GM18873 (cell line): ENCODE data around the gene GRIK5.
"Not testable (repeated sequence)": the region's sequence is repeated elsewhere in the genome, so short reads cannot be mapped to it uniquely, and the experiment has no call there.

Source experiments
- ATAC-seq: cut with Tn5 transposase; IDR thresholded peaks from one replicate; pipeline ENCODE4 v1.9.1; 2021; ENCODE audit warnings: mild to moderate bottlenecking, moderate library complexity, moderate number of reproducible peaks; ENCODE audit not compliant: unreplicated experiment, low FRiP score

Gene GRIK5

DNA sequence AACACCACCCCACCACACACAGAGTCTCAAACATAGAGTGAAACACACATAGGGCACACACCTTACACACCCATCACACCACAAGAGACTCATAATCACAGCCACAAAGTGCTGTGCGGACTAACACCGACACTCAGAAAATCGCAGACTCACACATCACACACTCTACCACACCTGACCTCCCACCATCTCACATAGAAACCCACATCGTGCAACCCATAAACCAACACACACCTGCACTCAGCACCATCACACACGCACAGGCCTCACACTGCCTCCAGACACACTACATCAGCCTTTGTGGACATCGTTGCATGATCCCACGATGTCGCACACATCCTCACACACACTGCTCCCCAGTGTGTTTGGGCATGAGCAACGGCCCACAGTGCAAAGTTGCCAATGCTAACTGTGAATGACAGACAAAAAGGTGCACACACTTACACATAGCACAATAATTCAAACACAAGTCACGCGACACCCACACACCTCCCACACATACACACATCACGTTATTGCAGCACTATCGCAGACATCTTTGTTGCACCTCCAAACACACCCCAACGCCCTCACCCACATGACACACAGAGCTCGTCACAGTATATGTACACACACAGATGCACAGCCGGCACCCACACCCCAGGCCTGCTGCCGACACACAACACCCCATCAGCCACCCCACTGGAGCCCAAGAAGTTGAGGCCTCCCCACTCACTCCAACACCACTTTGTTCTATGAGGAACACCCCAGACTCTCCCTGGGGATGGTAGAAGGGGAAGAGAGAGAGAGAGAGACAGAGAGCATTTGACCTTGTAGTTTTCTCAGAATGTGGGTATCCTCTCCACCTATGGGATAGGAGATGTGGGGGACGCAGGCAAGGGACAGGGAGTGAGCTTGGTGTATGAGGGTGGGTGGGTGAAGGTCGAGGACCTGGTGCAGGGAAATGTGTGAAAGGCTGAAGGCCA is 74.7 kb downstream of the GRIK5 start:
- ATAC-seq = no peak

DNA sequence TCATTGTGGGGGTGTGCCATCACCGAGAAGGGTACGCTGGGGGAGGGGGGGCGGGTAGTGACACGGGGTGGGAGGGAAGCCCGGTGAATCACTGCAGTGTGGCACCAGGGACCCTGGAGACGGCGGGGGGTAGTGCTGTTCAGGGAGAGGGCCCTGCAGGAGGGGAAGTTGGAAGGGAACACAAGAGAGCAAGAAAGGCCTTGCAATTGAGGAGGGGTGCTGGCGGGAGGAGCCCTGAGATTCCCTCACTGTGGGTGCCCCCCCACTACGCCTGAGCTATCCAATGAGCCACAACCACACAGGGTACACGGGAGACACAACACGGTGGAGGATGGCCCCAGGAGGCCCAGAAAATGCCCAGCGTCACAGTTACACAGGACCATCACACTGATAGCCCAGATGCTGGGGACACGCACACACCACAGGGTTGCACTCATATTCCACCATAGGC is 75.5 kb downstream of the GRIK5 start:
- ATAC-seq = no peak

DNA sequence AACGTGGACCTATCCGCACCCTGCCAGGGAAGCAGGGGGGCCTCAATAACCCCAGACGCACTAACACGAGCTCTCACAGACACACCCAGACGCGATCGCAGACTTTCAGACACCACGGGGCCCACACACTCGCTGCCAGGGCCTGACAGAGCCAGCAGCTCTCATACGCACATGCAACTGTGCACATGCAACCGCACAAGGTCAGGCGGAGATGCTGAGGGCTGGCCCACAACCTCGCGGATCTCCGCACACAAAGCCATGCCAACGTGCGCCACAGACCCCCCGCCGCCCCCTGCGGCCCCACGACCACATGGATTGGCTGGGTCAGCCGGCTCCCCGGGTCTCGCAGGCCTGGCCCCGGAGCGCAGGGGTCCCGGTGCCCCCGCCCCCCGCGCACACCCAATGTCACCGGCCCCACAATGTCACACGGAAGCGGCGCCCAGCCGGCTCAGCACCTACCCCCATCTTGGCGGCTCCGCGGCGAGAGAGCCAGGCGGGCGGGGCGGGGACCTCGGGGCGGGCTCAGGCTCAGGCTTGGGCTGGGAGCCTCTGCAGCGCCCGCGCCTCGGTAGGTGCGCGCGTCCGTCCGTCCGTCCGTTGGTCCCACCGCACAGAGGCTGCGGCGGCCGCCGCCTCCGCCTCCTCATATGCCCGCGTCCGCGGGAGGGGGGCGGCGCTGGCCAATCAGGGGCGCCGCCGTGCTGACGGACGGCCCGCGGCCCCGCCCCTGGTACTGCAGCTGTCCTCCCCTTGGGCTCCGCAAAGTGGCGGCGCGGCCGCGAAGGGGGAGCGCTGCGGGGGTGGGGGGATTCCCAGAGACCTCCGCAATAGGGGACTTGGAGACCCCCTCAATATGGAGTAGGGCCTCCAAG is 76.2 kb downstream of the GRIK5 start, which contains the start of gene ATP1A3:
ATP1A3 (minus strand) TSS at position 619 of the 872 bp plus-strand sequence; CDS start at position 465, 154 bp downstream.
- no peak for ATAC-seq

DNA sequence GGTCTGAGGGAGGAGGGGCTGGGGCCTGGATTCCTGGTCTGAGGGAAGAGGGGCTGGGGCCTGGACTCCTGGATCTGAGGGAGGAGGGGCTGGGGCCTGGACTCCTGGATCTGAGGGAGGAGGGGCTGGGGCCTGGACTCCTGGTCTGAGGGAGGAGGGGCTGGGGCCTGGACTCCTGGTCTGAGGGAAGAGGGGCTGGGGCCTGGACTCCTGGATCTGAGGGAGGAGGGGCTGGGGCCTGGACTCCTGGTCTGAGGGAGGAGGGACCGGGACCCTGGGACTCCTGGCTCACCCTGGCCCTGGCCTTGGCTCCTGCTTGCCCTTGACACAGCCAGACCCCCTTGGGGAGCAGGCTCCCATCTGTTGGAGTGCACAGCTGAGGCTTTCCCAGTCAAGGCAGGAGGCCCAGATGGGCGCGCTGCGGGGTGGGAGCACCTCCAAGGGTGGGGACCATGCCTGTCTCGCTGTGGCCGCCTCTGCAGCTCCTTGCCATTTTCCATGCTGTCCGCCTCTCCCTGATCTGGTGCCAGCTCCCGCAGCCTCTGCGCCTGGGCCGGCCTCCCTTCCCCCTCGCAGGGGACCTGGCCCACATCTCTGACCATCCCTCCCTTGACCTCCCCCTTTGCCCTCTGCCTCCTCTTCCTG is 78.0 kb downstream of the GRIK5 start:
- not testable (repeated sequence) for ATAC-seq

DNA sequence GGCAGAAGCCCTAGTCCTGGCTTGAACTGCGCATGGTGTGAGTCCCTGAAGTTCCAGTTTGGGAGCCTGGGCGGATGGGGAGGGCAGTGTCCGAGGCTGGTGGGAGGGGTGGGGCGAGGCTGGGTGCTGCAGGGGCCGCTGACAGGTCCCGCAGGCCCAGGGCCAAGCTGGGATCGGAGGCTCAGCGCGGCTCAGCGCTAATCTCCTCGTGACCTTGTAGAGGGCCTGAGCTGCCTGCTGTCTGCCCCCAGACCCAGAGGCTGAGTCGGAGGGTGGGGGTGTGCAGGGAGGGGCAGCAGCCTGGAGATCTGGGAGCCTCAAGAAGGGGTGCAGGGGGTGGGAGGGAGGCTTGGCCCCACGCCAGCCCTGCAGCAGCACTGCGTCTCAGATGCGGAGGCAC is 79.0 kb downstream of the GRIK5 start:
- ATAC-seq = no peak

DNA sequence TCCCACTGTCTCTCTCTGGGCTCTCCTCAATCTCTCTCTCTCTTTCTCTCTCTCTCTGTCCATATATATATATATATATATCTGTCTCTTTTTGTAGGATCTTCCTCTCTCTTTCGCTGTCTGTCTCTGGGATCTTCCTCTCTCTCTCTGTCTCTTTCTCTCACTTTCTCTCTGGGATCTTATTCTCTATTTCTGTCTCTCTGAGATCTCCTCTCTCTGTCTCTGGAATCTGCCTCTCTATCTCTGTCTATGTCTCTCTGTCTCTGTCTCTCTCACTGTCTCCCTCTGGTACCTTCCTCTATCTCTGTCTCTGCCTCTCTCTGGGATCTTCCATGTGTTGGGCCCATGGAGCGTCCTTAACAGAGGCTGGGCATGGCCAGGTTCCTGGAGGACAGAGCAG is 79.4 kb downstream of the GRIK5 start:
- no peak for ATAC-seq

DNA sequence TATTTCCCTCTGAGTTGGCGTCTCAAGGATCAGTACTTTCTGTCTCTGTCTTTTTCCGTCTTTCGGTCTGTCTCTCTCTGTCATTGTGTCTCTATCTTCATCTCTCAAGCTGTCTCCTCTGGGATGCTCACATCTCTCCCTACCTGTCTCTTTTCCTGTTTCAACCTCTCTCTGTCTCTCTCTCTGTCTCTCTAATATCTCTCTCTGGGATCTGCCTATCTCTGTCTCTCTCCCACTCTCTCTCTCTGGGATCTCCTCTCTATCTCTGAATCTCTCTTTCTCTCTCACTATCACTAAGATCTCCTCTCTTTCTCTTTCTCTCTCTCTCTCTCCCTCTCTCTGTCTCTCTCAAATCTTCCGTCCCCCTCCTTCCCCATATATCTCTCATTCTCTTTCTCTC is 80.0 kb downstream of the GRIK5 start:
- ATAC-seq = no peak

DNA sequence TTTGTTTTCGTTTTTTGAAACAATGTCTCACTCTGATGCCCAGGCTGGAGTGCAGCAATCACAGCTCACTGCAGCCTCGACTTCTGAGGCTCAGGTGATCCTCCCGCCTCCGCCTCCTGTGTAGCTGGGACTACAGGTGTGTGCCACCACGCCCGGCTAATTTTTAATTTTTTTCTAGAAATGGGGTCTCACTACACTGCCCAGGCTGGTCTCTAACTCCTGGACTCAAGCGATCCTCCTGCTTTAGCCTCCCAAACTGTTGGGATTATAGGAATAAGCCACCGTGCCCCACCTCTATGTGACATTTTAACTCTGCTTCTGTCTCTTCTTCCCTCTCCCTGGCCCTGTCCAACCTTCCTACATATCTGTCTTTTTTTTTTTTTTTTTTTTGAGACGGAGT is 81.1 kb downstream of the GRIK5 start:
- ATAC-seq = no peak

DNA sequence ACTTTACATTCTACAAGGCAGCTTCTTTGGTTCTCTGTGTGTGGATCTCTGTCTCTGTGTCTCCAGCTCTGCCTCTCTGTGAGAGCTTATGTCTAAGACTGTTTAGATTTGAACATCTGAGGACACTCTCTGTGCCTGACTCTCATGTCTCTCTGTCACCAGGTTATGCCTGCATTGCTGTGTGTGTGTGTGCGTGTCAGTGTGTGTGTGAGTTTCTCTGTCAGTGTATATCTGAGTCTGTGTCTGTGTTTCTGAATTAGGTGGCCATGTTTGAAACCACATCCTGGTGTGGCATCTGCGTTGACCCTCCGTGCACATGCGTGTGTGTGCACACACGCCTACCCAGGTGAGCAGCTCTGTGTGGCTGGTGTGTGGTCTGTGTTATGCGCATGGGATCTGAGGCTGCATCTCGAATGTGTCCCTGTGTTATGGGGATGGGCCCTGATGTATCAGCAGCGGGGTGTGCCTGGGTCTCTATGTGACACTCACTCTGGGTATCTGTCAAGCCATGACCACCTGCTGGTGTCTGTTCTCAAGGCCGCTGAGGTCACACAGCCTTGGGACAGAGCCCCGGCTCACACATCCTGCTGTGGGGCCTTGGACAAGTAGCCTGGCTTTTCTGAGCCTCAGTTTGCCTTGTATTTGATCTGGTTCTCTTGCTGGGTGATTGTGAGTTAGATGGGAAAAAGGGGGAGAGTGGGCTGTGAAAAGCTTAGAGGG is 82.7 kb downstream of the GRIK5 start:
- ATAC-seq = no peak

DNA sequence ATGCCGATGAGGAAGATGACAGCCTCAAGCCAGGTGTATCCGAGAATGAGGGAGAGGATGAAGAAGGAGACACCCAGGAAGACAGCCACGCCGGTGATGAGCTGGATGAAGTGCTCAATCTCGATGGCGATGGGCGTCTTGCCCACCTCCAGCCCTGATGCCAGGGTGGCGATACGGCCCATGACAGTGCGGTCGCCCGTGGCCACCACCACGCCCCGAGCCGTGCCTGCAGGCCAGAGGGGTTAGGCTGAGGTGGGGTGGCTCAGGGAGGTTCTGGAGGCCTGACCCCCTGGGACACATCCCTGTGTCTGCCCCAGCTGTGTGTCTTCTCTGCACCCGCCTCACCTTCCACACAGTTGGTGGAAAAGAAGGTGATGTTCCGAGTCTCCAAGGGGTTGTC is 85.0 kb downstream of the GRIK5 start:
- no peak for ATAC-seq

DNA sequence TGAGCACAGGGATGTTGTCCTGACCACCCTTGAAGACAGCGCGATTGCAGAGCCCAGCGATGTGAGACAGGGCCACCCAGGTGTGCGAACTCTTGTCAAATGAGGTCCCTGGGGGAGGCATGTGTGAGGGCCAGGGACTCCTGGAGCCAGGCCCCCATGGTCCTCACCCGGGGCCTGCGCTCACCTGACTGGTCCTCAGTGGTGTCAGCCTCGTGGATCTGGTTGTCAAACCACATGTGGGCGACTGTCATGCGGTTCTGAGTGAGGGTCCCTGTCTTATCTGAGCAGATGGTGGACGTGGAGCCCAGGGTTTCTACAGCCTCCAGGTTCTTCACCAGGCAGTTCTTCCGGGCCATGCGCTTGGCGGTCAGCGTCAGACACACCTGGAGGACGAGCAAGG is 88.3 kb downstream of the GRIK5 start:
- ATAC-seq = no peak

DNA sequence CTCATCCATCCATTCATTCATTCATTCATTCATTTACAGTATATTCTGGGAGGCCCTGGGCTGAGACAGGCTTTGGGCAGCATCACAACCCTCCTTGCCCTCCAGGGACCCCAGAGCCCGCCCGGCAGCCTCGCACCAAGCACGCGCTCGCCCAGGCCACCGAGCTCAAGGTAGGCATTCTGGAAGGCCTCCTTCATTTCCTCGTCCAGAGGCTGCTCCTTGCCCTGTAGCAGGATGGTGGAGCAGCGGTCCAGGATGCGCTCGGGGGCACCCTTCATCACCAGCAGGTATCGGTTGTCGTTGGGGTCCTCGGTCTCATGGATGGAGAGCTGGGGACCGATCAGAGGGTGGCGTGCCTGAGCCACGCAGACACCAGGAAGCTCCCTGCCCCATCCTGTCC is 91.5 kb downstream of the GRIK5 start:
- ATAC-seq = no peak

DNA sequence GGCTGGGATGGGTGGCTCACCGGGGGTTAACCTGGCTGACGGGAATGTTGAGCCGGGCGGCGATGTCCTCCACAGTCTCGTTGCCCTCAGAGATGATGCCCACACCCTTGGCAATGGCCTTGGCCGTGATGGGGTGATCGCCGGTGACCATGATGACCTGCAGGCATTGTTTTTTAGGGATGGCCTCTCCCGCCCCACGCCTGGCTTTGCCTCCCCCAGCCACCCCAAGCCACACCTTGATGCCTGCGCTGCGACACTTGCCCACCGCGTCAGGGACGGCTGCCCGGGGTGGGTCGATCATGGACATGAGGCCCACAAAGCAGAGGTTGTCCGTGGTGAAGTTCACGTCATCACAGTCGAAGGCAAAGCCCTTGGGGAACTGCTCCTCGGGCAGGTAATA is 92.1 kb downstream of the GRIK5 start:
- no peak for ATAC-seq

DNA sequence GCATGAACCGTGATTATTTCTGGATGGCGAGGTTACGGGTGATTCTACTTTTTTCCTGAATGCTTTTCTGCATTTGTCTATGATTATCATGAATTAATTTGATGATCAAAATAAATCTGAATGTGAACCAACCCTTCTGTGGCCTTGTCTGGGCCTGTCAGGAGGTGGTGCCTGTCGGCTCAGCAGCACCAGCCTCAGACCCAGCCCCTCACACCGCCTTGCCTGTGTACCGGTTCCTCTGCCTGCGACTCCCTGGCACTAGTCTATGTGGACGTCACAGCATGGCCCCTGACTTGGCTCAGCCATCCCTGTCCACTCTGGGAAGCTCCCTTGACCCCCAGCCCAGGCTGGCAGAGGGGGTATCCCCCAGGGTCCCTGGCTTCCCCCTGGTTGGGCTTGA is 95.4 kb downstream of the GRIK5 start:
- ATAC-seq = no peak

DNA sequence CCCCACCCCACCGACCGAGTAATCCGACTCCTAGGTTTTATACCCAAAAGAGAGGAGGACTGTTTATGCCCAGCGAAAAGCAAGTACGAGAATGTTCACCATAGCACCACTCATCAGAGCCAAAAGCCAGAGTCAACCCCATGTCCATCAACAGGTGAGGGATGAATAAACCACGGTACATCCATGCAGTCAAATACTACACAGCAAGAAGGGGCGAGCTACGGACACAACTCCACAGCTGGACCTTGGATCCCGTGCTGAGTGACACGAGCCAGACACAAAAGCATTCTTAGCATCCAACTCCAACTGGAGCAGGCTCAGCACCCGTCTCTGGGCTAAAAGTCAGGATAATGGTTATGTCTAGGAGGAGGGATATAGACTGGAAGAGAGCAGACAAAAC is 98.6 kb downstream of the GRIK5 start:
- no peak for ATAC-seq

DNA sequence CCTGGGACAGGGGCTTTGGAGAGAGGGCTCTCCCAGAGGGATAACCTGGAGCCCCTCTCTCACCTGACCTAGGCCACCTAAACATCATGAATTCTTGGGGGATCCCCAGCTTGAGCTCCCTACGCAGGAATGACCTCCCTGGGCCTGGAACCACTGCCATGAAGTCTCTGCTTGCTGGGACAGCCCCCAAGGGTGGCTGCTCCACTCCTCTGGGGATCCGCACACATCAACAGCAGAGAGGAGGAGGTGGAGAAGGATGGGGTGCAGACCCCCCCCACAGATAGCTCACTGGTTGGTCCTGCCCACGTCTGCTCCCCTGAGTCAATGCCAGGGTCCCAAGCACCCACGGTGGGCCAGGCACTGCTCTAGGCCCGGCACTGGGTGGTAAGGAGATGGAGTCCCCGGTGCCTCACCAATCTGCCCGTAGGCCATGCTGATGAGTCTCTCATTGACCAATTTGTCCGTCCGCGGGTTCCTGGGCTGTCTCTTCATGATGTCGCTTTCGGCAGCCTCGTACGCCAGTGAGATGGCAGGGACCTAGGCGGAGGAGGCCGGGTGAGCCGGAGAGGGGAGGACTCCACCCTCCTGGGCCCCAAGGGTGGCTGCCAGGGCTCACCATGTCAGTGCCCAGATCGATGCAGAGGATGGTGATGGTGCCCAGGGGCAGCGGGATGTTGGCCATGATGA is 100.1 kb downstream of the GRIK5 start:
- no peak for ATAC-seq

DNA sequence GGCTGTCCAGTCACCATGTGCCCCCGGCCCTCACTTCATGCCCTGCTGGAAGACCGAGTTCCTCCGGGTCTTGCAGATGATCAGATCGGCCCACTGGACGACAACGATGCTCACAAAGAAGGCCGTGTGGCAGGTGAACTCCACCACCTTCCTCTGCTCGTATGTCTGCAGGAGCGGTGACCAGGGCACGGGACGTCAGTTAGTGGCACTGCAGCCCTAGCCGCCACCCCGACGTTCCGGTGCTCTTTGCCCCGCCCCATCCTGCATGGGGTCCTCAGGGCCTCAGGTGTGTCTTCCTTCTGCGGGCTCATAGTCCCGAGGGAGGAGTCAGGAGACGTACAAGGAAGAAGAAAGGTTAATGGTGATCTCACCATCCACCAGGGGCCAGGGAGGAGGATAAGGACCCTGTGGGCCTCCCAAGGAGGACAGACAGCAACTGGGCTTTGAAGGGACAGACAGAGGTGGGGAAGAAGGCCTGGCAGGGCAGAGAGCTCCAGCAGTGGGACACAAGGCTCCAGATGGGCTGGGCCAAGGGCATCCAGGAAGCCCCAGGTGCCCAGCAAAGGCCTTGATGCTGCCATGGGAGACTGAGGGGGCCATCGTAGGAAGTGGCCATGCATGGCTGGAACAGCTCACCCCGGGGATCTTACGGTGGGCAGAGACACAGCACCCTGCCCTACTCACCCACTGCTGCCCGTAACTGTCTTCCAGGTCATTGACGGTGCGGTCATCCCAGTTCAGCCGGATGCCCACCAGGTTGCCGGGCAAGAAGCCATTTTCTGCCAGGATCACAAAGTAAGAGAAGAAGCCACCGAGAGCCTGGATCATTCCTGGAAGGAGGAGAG is 101.0 kb downstream of the GRIK5 start:
- ATAC-seq = no peak

DNA sequence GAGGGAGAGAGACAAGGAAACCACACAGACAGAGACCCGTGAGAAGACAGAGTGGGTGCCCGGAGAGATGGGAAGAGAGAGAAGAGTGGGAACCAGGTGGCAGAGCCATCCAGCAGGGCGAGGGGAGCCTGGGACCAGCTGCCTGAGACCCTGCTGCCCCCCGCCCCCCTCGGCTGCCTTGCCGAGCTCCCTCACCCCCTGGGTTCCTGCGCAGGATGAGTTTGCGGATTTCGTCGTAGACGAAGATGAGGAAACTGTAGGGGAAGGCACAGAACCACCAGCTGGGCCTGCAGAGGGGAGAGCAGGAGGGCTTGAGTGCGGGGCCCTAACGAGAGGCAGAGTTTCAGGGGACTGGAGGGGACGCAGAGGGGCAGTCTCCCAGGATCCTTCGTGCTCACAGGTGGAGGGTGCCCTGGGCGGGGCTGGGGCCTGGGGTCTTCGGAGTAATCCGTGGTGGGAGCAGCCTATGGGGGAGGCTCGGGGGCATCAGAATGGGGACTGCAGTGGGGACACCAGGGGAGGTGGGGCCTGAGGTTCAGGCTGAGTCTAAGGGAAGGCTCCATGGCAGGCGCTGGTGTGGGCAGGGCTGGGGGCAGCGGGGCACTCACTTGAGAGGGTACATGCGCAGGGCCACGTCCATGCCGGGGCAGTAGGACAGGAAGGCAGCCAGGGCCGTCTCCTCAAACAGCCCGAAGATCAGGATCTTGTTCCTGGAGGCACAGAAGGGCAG is 102.8 kb downstream of the GRIK5 start:
- no peak for ATAC-seq
